ENCODE measurements around the gene PTPRB.

- no peak for TF ChIP-seq EZH2 (IDR thresholded peaks at IDR 0.05; ENCODE audit: borderline replicate concordance, insufficient read depth, low read depth, low read length, poor library complexity, severe bottlenecking)
- no peak for TF ChIP-seq CTCF (IDR thresholded peaks at IDR 0.05)
Observed at GRCh38 chr12:70571029-70571428, 66.2 kb downstream of the PTPRB start.
